OCI-LY7 (cell line): ENCODE measurements around the gene GNB2. TPM values are rescaled to one million over a fixed set of nuclear protein-coding genes. Genes with fewer than 3 reads are reported as not detected.

ENCODE experiments used
- BruUV-seq: library from RNA; stranded (reverse); fragments of 400-500 nt; replicated peaks from 2 replicates; lab custom pipeline; 2021; lab: Mats Ljungman, UMichigan
- CTCF ChIA-PET: fragments of 300-600 bp; sonication (Branson Sonifier 250); formaldehyde crosslinking; loops from one replicate; lab custom pipeline; 2022; ENCODE audit warnings: antibody characterized with exemption; ENCODE audit not compliant: unreplicated experiment; lab: Charles Lee
- POLR2A ChIA-PET: fragments of 300-600 bp; sonication (Branson Sonifier 250); formaldehyde crosslinking; loops from one replicate; lab custom pipeline; 2022; ENCODE audit warnings: antibody characterized with exemption; lab: Charles Lee
- DNase-seq: peaks from one replicate; pipeline ENCODE4 v3.0.0-alpha.2; 2015; ENCODE audit warnings: low spot score
- H2AFZ ChIP-seq: fragments of 200-600 bp; sonication (generic), shearing (Covaris generic); 2 replicates; pipeline ENCODE4 v1.6.1; 2014; ENCODE audit warnings: mild to moderate bottlenecking, antibody characterized with exemption, low read length, moderate library complexity
- H3K27ac ChIP-seq: fragments of 200-600 bp; sonication (generic); 2 replicates; pipeline ENCODE4 v1.5.1; 2014; ENCODE audit warnings: mixed run types, low read depth, mild to moderate bottlenecking, moderate library complexity, low read length, inconsistent platforms; ENCODE audit not compliant: poor library complexity, severe bottlenecking
- H3K36me3 ChIP-seq: fragments of 200-600 bp; sonication (generic); 2 replicates; pipeline ENCODE4 v1.6.1; 2014; ENCODE audit warnings: mild to moderate bottlenecking, antibody characterized with exemption, low read length, moderate library complexity, mixed read lengths; ENCODE audit not compliant: insufficient read depth
- H3K4me1 ChIP-seq: fragments of 200-600 bp; sonication (generic); 2 replicates; pipeline ENCODE4 v1.5.1; 2014; ENCODE audit warnings: mild to moderate bottlenecking, low read length; ENCODE audit not compliant: insufficient read depth, poor library complexity, severe bottlenecking
- H3K4me2 ChIP-seq: fragments of 200-600 bp; sonication (generic); 2 replicates; pipeline ENCODE4 v1.6.1; 2014; ENCODE audit warnings: mild to moderate bottlenecking, low read length
- H3K4me3 ChIP-seq: fragments of 200-600 bp; sonication (generic); 2 replicates; pipeline ENCODE4 v1.5.1; 2014; ENCODE audit warnings: mild to moderate bottlenecking, low read depth, low read length; ENCODE audit not compliant: poor library complexity, severe bottlenecking
- H3K79me2 ChIP-seq: fragments of 200-600 bp; sonication (generic); 2 replicates; pipeline ENCODE4 v1.6.1; 2016; ENCODE audit warnings: low read depth, mild to moderate bottlenecking, low read length, moderate library complexity, mixed read lengths; ENCODE audit not compliant: insufficient read depth
- H3K9me2 ChIP-seq: fragments of 200-600 bp; sonication (generic); 2 replicates; pipeline ENCODE4 v1.6.1; 2016; ENCODE audit warnings: mild to moderate bottlenecking, low read length, mixed read lengths; ENCODE audit not compliant: insufficient read depth
- H3K9me3 ChIP-seq: fragments of 200-600 bp; sonication (generic); 2 replicates; pipeline ENCODE4 v1.6.1; 2014; ENCODE audit warnings: mild to moderate bottlenecking, mixed run types, low read length, mixed read lengths
- H4K20me1 ChIP-seq: fragments of 200-600 bp; sonication (generic); 2 replicates; pipeline ENCODE4 v1.6.1; 2014; ENCODE audit warnings: mild to moderate bottlenecking, antibody characterized with exemption, low read length, moderate library complexity, mixed read lengths; ENCODE audit not compliant: insufficient read depth
- EZH2phosphoT487 ChIP-seq: fragments of 200-600 bp; sonication (generic); IDR thresholded peaks from 2 replicates; pipeline ENCODE4 v1.6.1; 2018; ENCODE audit warnings: low read depth, borderline replicate concordance, mild to moderate bottlenecking, mixed run types, antibody characterized with exemption, low read length, moderate library complexity, mixed read lengths
- intact Hi-C: fragments of 100-400 bp; cut with micrococcal nuclease; formaldehyde crosslinking; loops from one replicate; pipeline ENCODE4 v1.10.0; 2022; ENCODE audit not compliant: unreplicated experiment
- total RNA-seq, 2 experiments: library from RNA; depleted of rRNA in 1 of 2; stranded (reverse); fragments of >200 nt in 1 of 2; shearing (Covaris generic) in 1 of 2; gene quantifications; 2 replicates each; pipeline ENCODE4 v1.2.3, GENCODE V29; 2014 to 2022
- TF ChIP-seq, protein P1 (sequence below): fragments of 200-600 bp; sonication (generic); conservative IDR thresholded peaks from 2 replicates; pipeline ENCODE4 v1.5.1; 2014; ENCODE audit warnings: mild to moderate bottlenecking, antibody characterized with exemption, low read length, moderate library complexity, mixed read lengths

GNB2 gene
- total RNA-seq, 2 experiments from 2014 or later, result 80.4 to 174 TPM

- no peak for DNase-seq
- POLR2A ChIA-PET, result interaction anchor here (0.6 kb wide), 1 partner anchor 10 kb away, joined by 4 read pairs; no protein-coding TSS in a partner anchor
- no TSS peak for BruUV-seq
Observed at GRCh38 chr7:100726996-100727761, 53.6 kb downstream of the GNB2 start.

GRCh38 chr7:100728196-100728595 lies 54.7 kb downstream of the GNB2 start:
- no peaks in the 10 kb centered on the region for H3K9me2 ChIP-seq
- no TSS peak for BruUV-seq
- H3K4me2 ChIP-seq, result no peak overlapping the region
- no peaks in the 10 kb centered on the region for H3K79me2 ChIP-seq
- no peaks in the 10 kb centered on the region for H3K9me3 ChIP-seq
- ChIA-PET POLR2A (interaction anchor here (0.5 to 0.7 kb wide), 3 partner anchors 26 to 487 kb away, joined by 3 to 4 read pairs (median 3); no protein-coding TSS in a partner anchor), CTCF (no interaction called here)
- no peaks in the 10 kb centered on the region for H4K20me1 ChIP-seq
- intact Hi-C loops, result loop anchor here (2.0 kb wide), 1 partner anchor 15 kb away; no protein-coding TSS in a partner anchor
- H3K27ac ChIP-seq, result no peak overlapping the region
- no peak for TF ChIP-seq EZH2phosphoT487
- TF ChIP-seq, protein P1, sequence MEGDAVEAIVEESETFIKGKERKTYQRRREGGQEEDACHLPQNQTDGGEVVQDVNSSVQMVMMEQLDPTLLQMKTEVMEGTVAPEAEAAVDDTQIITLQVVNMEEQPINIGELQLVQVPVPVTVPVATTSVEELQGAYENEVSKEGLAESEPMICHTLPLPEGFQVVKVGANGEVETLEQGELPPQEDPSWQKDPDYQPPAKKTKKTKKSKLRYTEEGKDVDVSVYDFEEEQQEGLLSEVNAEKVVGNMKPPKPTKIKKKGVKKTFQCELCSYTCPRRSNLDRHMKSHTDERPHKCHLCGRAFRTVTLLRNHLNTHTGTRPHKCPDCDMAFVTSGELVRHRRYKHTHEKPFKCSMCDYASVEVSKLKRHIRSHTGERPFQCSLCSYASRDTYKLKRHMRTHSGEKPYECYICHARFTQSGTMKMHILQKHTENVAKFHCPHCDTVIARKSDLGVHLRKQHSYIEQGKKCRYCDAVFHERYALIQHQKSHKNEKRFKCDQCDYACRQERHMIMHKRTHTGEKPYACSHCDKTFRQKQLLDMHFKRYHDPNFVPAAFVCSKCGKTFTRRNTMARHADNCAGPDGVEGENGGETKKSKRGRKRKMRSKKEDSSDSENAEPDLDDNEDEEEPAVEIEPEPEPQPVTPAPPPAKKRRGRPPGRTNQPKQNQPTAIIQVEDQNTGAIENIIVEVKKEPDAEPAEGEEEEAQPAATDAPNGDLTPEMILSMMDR, result no peak
- no peak overlapping the region for H2AFZ ChIP-seq
- no peaks in the 10 kb centered on the region for H3K4me1 ChIP-seq
- H3K4me3 ChIP-seq, result no peak overlapping the region
- H3K36me3 ChIP-seq, result no peaks in the 10 kb centered on the region
- no peak for DNase-seq

More at GRCh38 chr7:100726996-100727761, 53.6 kb downstream of the GNB2 start:
- CTCF ChIA-PET, result interaction anchor here (0.6 kb wide), 1 partner anchor 29 kb away, joined by 5 read pairs; no protein-coding TSS in a partner anchor
- Histone ChIP-seq H3K9me3 (no peaks in the 10 kb centered on the region), H3K9me2 (no peaks in the 10 kb centered on the region), H3K79me2 (no peaks in the 10 kb centered on the region), H3K27ac (no peak overlapping the region), H4K20me1 (no peaks in the 10 kb centered on the region), H3K36me3 (no peaks in the 10 kb centered on the region), H3K4me2 (no peak overlapping the region), H2AFZ (no peak overlapping the region), H3K4me1 (no peaks in the 10 kb centered on the region), H3K4me3 (no peak overlapping the region)
- intact Hi-C loops, result no loop called here
- TF ChIP-seq EZH2phosphoT487, result no peak
- TF ChIP-seq, protein P1, result no peak

Other genes starting within 250 kb of the GNB2 start
- gene ZCWPW1, start 245.0 kb upstream of the GNB2 start, total RNA-seq (2014; rRNA removed; shearing (Covaris generic)), result 4.1 and 10.9 TPM in 2 replicates
- 10.8 and 11.9 TPM in 2 replicates for gene ZCWPW1, start 245.0 kb upstream of the GNB2 start, total RNA-seq (2022)
- gene MEPCE, start 243.9 kb upstream of the GNB2 start, total RNA-seq (2014; rRNA removed; shearing (Covaris generic)), result 37.9 and 44.2 TPM in 2 replicates
- 54.1 and 65.6 TPM in 2 replicates for gene MEPCE, start 243.9 kb upstream of the GNB2 start, total RNA-seq (2022)
- gene PPP1R35, start 237.2 kb upstream of the GNB2 start, total RNA-seq (2014; rRNA removed; shearing (Covaris generic)), result 127 and 137 TPM in 2 replicates
- gene PPP1R35, start 237.2 kb upstream of the GNB2 start, total RNA-seq (2022), result 86.9 and 90.6 TPM in 2 replicates
- gene SPACDR, start 209.5 kb upstream of the GNB2 start, total RNA-seq (2014; rRNA removed; shearing (Covaris generic)), result 0.54 and 1.6 TPM in 2 replicates
- gene SPACDR, start 209.5 kb upstream of the GNB2 start, total RNA-seq (2022), result 2.4 and 3.7 TPM in 2 replicates
- gene TSC22D4, start 194.5 kb upstream of the GNB2 start, total RNA-seq (2014; rRNA removed; shearing (Covaris generic)), result 38.5 and 41.4 TPM in 2 replicates
- gene TSC22D4, start 194.5 kb upstream of the GNB2 start, total RNA-seq (2022), result 75.4 and 76.6 TPM in 2 replicates
- gene NYAP1, start 189.8 kb upstream of the GNB2 start, total RNA-seq (2014; rRNA removed; shearing (Covaris generic)), result 0.08 and 0.98 TPM in 2 replicates
- gene NYAP1, start 189.8 kb upstream of the GNB2 start, total RNA-seq (2022), result 0.10 and 0.50 TPM in 2 replicates
- gene AGFG2, start 134.5 kb upstream of the GNB2 start, total RNA-seq (2014; rRNA removed; shearing (Covaris generic)), result 7.9 and 11.5 TPM in 2 replicates
- gene AGFG2, start 134.5 kb upstream of the GNB2 start, total RNA-seq (2022), result 15.2 and 17.1 TPM in 2 replicates
- gene SAP25, start 99.8 kb upstream of the GNB2 start, total RNA-seq (2014; rRNA removed; shearing (Covaris generic)), result 1.2 and 1.5 TPM in 2 replicates
- gene SAP25, start 99.8 kb upstream of the GNB2 start, total RNA-seq (2022), result 12.7 and 14.0 TPM in 2 replicates
- gene LRCH4, start 87.6 kb upstream of the GNB2 start, total RNA-seq (2014; rRNA removed; shearing (Covaris generic)), result 30.3 and 39.2 TPM in 2 replicates
- 72.0 and 75.5 TPM in 2 replicates for gene LRCH4, start 87.6 kb upstream of the GNB2 start, total RNA-seq (2022)
- gene FBXO24, start 87.4 kb upstream of the GNB2 start, total RNA-seq (2014; rRNA removed; shearing (Covaris generic)), result 0.16 TPM in 1 of 2 replicates, not detected in the other
- 1.2 and 1.7 TPM in 2 replicates for gene FBXO24, start 87.4 kb upstream of the GNB2 start, total RNA-seq (2022)
- gene PCOLCE, start 71.4 kb upstream of the GNB2 start, total RNA-seq (2014; rRNA removed; shearing (Covaris generic)), result 8.8 and 27.6 TPM in 2 replicates
- 32.3 and 38.3 TPM in 2 replicates for gene PCOLCE, start 71.4 kb upstream of the GNB2 start, total RNA-seq (2022)
- gene MOSPD3, start 61.2 kb upstream of the GNB2 start, total RNA-seq (2014; rRNA removed; shearing (Covaris generic)), result 7.1 and 12.0 TPM in 2 replicates
- gene MOSPD3, start 61.2 kb upstream of the GNB2 start, total RNA-seq (2022), result 10.4 and 15.1 TPM in 2 replicates
- 8.1 and 12.1 TPM in 2 replicates for gene TFR2, start 32.2 kb upstream of the GNB2 start, total RNA-seq (2014; rRNA removed; shearing (Covaris generic))
- gene TFR2, start 32.2 kb upstream of the GNB2 start, total RNA-seq (2022), result 25.0 and 26.0 TPM in 2 replicates
- not detected in 2 replicates for gene ACTL6B, start 17.3 kb upstream of the GNB2 start, total RNA-seq (2014; rRNA removed; shearing (Covaris generic))
- gene ACTL6B, start 17.3 kb upstream of the GNB2 start, total RNA-seq (2022), result not detected in 2 replicates
- gene GIGYF1, start 20.5 kb downstream of the GNB2 start, total RNA-seq (2014; rRNA removed; shearing (Covaris generic)), result 35.7 and 40.2 TPM in 2 replicates
- 52.0 and 58.8 TPM in 2 replicates for gene GIGYF1, start 20.5 kb downstream of the GNB2 start, total RNA-seq (2022)
- gene POP7, start 32.4 kb downstream of the GNB2 start, total RNA-seq (2014; rRNA removed; shearing (Covaris generic)), result 82.6 and 94.3 TPM in 2 replicates
- 43.7 and 47.2 TPM in 2 replicates for gene POP7, start 32.4 kb downstream of the GNB2 start, total RNA-seq (2022)
- gene EPO, start 46.7 kb downstream of the GNB2 start, total RNA-seq (2014; rRNA removed; shearing (Covaris generic)), result 0.13 TPM in 1 of 2 replicates, not detected in the other
- not detected in 2 replicates for gene EPO, start 46.7 kb downstream of the GNB2 start, total RNA-seq (2022)
- not detected in 2 replicates for gene ZAN, start 59.9 kb downstream of the GNB2 start, total RNA-seq (2014; rRNA removed; shearing (Covaris generic))
- not detected in 2 replicates for gene ZAN, start 59.9 kb downstream of the GNB2 start, total RNA-seq (2022)
- 4.2 and 5.6 TPM in 2 replicates for gene EPHB4, start 153.8 kb downstream of the GNB2 start, total RNA-seq (2014; rRNA removed; shearing (Covaris generic))
- 7.3 and 8.0 TPM in 2 replicates for gene EPHB4, start 153.8 kb downstream of the GNB2 start, total RNA-seq (2022)
- 15.7 and 17.0 TPM in 2 replicates for gene SLC12A9, start 179.0 kb downstream of the GNB2 start, total RNA-seq (2014; rRNA removed; shearing (Covaris generic))
- gene SLC12A9, start 179.0 kb downstream of the GNB2 start, total RNA-seq (2022), result 21.1 and 25.6 TPM in 2 replicates
- gene TRIP6, start 193.6 kb downstream of the GNB2 start, total RNA-seq (2014; rRNA removed; shearing (Covaris generic)), result 2.2 and 3.3 TPM in 2 replicates
- gene TRIP6, start 193.6 kb downstream of the GNB2 start, total RNA-seq (2022), result 1.8 and 3.1 TPM in 2 replicates
- 154 and 174 TPM in 2 replicates for gene SRRT, start 201.4 kb downstream of the GNB2 start, total RNA-seq (2014; rRNA removed; shearing (Covaris generic))
- 247 and 264 TPM in 2 replicates for gene SRRT, start 201.4 kb downstream of the GNB2 start, total RNA-seq (2022)
- 2.8 and 4.9 TPM in 2 replicates for gene UFSP1, start 216.0 kb downstream of the GNB2 start, total RNA-seq (2014; rRNA removed; shearing (Covaris generic))
- gene UFSP1, start 216.0 kb downstream of the GNB2 start, total RNA-seq (2022), result 3.3 and 3.8 TPM in 2 replicates
- not detected in 2 replicates for gene ACHE, start 222.1 kb downstream of the GNB2 start, total RNA-seq (2014; rRNA removed; shearing (Covaris generic))
- not detected in 2 replicates for gene ACHE, start 222.1 kb downstream of the GNB2 start, total RNA-seq (2022)